Fibroblast of mammary gland (primary cell): ENCODE measurements around the gene CDK18.

Source experiments
- DNase-seq: peaks from one replicate; pipeline ENCODE4 v3.0.0-alpha.2; 2010; ENCODE audit warnings: low read depth
- H3K4me3 ChIP-seq: 2 replicates; pipeline ENCODE4 v1.5.1; 2011; ENCODE audit warnings: low read depth, mild to moderate bottlenecking, low read length, moderate library complexity; ENCODE audit not compliant: control insufficient read depth
- TF ChIP-seq, protein P1 (sequence below): conservative IDR thresholded peaks from 2 replicates; pipeline ENCODE4 v1.5.1; 2011; ENCODE audit warnings: low read depth, low read length, inconsistent platforms; ENCODE audit not compliant: control insufficient read depth, insufficient read depth

Gene CDK18

DNA sequence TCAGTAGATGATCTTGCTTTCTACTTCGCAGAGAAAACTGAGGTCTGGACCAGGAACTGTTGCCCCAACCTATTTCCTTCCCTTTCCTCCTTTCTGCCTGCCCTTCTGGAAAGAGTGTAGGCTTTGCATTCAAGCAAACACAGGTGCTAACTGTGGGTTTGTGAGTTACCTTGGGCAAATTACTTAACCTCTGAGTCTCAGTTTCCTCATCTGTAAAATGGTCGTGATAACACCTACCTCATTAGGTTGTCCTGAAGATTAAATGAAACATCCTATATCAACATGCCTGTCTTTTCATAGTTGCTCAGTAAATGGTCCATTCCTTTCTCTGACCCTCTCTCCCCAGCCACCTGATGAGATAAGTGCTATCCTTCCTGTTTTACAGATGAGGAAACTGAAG is 39.1 kb upstream of the CDK18 start:
- TF ChIP-seq, protein P1, sequence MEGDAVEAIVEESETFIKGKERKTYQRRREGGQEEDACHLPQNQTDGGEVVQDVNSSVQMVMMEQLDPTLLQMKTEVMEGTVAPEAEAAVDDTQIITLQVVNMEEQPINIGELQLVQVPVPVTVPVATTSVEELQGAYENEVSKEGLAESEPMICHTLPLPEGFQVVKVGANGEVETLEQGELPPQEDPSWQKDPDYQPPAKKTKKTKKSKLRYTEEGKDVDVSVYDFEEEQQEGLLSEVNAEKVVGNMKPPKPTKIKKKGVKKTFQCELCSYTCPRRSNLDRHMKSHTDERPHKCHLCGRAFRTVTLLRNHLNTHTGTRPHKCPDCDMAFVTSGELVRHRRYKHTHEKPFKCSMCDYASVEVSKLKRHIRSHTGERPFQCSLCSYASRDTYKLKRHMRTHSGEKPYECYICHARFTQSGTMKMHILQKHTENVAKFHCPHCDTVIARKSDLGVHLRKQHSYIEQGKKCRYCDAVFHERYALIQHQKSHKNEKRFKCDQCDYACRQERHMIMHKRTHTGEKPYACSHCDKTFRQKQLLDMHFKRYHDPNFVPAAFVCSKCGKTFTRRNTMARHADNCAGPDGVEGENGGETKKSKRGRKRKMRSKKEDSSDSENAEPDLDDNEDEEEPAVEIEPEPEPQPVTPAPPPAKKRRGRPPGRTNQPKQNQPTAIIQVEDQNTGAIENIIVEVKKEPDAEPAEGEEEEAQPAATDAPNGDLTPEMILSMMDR = no peak
- DNase-seq = no peak
- H3K4me3 ChIP-seq = no peak overlapping the region

DNA sequence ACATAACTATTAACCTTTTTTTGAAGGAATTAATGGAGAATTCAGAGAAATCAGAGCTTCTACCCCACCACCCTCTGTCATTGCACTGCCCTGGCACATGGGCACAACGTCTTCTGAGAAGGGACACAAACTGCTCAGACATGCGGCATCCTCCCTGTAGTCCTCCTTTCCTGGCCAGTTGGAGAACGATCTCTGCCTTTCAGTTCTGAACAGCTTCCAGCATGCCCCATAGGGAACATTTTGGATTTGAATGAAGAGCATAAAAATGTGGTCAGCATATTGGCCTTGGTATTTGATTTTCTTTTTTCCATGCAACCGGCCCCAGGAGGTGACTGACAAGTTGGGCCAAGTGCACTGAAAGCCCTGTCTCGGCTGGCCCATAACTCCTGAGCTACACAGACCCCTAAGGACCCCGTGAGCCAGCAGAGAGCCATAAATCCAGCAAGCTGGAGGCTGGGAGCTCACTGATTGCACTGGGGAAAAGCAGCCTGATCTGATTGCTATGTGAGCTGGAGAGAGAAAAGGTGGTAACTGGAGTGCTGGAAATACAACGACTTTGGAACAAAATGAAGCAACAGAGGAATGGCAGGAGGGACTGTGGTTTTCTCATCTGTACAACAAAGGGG is 37.8 kb upstream of the CDK18 start:
- TF ChIP-seq, protein P1 = no peak
- H3K4me3 ChIP-seq = no peak overlapping the region

DNA sequence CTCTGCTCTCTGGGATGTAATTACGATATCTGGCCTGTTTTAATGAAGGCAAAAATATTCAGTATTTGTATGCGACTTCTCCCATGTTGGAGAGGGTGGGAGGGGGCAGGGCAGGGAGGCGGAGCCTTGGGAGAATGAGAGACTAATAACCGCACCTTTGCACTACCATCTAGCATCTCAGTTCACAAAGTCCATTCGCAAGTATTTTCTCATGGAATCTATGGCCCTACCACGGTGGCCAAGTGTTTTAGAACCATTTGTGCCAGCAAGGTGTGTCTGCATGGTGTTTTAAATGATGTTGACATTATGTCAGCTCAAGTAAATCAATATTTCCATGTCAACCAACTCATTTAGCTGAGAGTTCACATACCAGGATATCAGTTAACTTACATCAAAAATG is 34.3 kb upstream of the CDK18 start:
- no peak overlapping the region for H3K4me3 ChIP-seq
- DNase-seq = no peak
- TF ChIP-seq, protein P1 = no peak

More for the DNA sequence above, 37.8 kb upstream of the CDK18 start:
- DNase-seq = no peak

DNA sequence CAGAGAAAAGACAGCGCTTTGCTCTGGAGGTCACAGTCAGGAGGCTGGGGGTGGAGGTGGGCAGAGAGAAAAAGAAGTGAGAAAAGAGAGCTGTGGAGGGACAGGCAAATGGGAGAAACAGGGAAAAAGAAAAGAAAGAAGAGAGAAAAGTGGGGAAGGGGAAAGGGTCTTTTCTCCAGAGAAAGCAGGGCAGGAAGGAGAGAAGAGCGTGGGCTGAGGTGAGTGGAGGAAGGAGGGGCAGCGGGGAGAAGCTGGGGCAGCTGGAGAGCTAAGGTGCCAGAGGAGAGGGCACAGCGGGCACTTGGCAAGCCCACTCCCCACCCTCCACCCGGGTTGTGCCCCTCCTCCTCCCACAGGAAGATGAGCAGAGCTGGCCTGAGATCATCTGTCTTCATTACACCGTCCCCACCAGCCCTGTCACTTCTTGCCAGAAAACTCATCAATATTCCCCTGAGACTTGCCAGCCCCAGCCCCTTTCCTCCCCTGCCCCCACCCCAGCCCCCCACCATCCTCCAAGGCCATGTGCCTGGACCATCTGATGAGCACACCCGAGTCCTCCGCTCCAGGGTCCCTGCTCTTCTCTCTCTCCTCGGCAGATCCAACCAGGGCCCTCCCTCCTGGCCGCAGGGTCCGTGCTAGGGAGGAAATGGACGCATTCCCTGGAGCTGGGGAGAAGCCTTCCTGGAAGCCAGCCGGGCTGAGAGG is 31.6 kb upstream of the CDK18 start:
- no peak overlapping the region for H3K4me3 ChIP-seq
- no peak for DNase-seq
- TF ChIP-seq, protein P1 = no peak

DNA sequence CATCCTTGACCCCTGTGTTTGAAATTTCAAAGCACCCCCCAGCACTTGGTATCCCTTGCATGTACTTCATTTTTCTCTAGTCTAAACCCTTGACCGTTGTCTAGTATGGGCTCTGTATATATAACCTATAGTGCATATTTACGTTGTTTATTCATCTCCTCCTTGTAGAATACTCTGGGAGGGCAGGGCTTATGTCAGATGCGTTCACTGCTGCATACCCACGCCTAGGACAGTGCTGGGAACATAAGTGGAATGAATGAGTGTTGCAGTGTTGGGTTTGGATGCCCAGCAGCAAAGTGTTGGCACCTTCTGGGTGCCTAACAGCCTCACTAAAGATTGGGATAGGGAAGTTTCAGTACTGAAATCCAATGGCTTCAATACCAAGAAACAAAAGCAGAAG is 31.0 kb upstream of the CDK18 start:
- DNase-seq = no peak
- TF ChIP-seq, protein P1 = no peak
- no peak overlapping the region for H3K4me3 ChIP-seq

DNA sequence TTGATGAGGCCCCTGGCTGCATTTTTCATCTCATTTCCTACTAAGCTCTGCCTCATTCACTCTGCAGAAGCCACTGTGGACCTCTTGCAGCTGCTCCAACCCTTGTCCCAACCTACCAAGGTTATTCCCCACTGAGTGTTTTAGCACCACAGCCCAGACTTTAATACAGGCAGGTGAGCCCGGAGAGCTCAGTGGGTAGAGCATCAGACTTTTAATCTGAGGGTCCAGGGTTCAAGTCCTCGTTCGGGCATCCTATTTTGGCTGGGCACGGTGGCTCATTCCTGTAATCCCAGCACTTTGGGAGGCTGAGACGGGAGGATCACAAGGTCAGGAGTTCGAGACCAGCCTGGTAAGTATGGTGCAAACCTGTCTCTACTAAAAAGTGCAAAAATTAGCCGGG is 30.5 kb upstream of the CDK18 start:
- no peak overlapping the region for H3K4me3 ChIP-seq
- DNase-seq = no peak
- TF ChIP-seq, protein P1 = no peak
